GM23338 (cell line): ENCODE results near the gene CFAP57. TPM values are rescaled to one million over a fixed set of nuclear protein-coding genes. Genes with fewer than 3 reads are reported as not detected.

Experiments used
- ATAC-seq: fragments of 200-7000 bp; cut with Tn5 transposase; 3 replicates; pipeline ENCODE4 v1.9.1; 2020
- DNase-seq: peaks from one replicate; pipeline ENCODE4 v3.0.0-alpha.2; 2015; ENCODE audit warnings: low spot score
- H2AFZ ChIP-seq: fragments of 200-600 bp; sonication (generic); 2 replicates; pipeline ENCODE4 v1.8.0; 2016; ENCODE audit warnings: antibody characterized with exemption, mild to moderate bottlenecking, moderate library complexity
- H3F3A ChIP-seq: fragments of 200-600 bp; sonication (generic); replicated peaks from 2 replicates; pipeline ENCODE4 v1.8.0; 2017; ENCODE audit warnings: antibody characterized with exemption, mixed run types, low read depth
- H3K27ac ChIP-seq: fragments of 200-600 bp; sonication (generic); 2 replicates; pipeline ENCODE4 v1.6.1; 2016; ENCODE audit warnings: low read depth
- H3K27me3 ChIP-seq: fragments of 200-600 bp; sonication (generic); 2 replicates; pipeline ENCODE4 v1.8.0; 2016; ENCODE audit warnings: mild to moderate bottlenecking, mixed run types, moderate library complexity; ENCODE audit not compliant: insufficient read depth
- H3K36me3 ChIP-seq: fragments of 200-600 bp; sonication (generic); 2 replicates; pipeline ENCODE4 v1.8.0; 2016; ENCODE audit warnings: mild to moderate bottlenecking; ENCODE audit not compliant: insufficient read depth
- H3K4me1 ChIP-seq: fragments of 200-600 bp; sonication (generic); 2 replicates; pipeline ENCODE4 v1.8.0; 2016; ENCODE audit warnings: mild to moderate bottlenecking, moderate library complexity; ENCODE audit not compliant: insufficient read depth
- H3K4me2 ChIP-seq: fragments of 200-600 bp; sonication (generic); 2 replicates; pipeline ENCODE4 v1.7.1; 2017; ENCODE audit warnings: mixed run types
- H3K4me3 ChIP-seq: fragments of 200-600 bp; sonication (generic); 2 replicates; pipeline ENCODE4 v1.6.1; 2016; ENCODE audit warnings: mixed run types
- H3K79me2 ChIP-seq: fragments of 200-600 bp; sonication (generic); replicated peaks from 2 replicates; pipeline ENCODE4 v1.8.0; 2017; ENCODE audit warnings: mild to moderate bottlenecking; ENCODE audit not compliant: insufficient read depth
- H3K9me2 ChIP-seq: fragments of 200-600 bp; sonication (generic); 2 replicates; pipeline ENCODE4 v1.8.0; 2017; ENCODE audit not compliant: insufficient read depth
- H4K20me1 ChIP-seq: fragments of 200-600 bp; sonication (generic); replicated peaks from 2 replicates; pipeline ENCODE4 v1.8.0; 2017; ENCODE audit warnings: mild to moderate bottlenecking; ENCODE audit not compliant: insufficient read depth
- H3K27ac Mint-ChIP-seq: 2 replicates; pipeline ENCODE4 v1.8.0; 2020; ENCODE audit warnings: inconsistent platforms, mild to moderate bottlenecking, moderate library complexity, mixed read lengths
- H3K27me3 Mint-ChIP-seq: 3 replicates; pipeline ENCODE4 v1.8.0; 2022; ENCODE audit warnings: low read depth, mild to moderate bottlenecking, moderate library complexity, mixed read lengths, inconsistent platforms; ENCODE audit not compliant: insufficient read depth, poor library complexity
- H3K36me3 Mint-ChIP-seq: 3 replicates; pipeline ENCODE4 v1.8.0; 2021; ENCODE audit warnings: low read depth, mild to moderate bottlenecking, inconsistent platforms, moderate library complexity, mixed read lengths
- H3K4me1 Mint-ChIP-seq: 3 replicates; pipeline ENCODE4 v1.8.0; 2020; ENCODE audit warnings: mild to moderate bottlenecking, inconsistent platforms, mixed read lengths
- H3K4me3 Mint-ChIP-seq: 3 replicates; pipeline ENCODE4 v1.8.0; 2021; ENCODE audit warnings: moderate library complexity, mild to moderate bottlenecking, inconsistent platforms, mixed read lengths
- H3K9me3 Mint-ChIP-seq: 3 replicates; pipeline ENCODE4 v1.8.0; 2020; ENCODE audit warnings: moderate library complexity, mild to moderate bottlenecking, inconsistent platforms, mixed read lengths
- CREB1 ChIP-seq: fragments of 250-450 bp; sonication (Bioruptor Pico); IDR thresholded peaks from 2 replicates; pipeline ENCODE4 v1.5.0; 2020; ENCODE audit warnings: low read depth, mild to moderate bottlenecking, moderate library complexity
- CTCF ChIP-seq, 2 experiments: fragments of 200-600 bp in 1 of 2; sonication (generic) in 1 of 2; conservative IDR thresholded peaks; 2 replicates each; pipeline versions ENCODE4 v1.5.1 to v1.6.1; 2016 to 2017; ENCODE audit warnings: antibody characterized with exemption in 2 of 2, low read depth in 2 of 2, mild to moderate bottlenecking in 2 of 2, moderate library complexity in 1 of 2
- ETS1 ChIP-seq: IDR thresholded peaks from 2 replicates; pipeline ENCODE4 v1.6.1; 2016; ENCODE audit warnings: antibody characterized with exemption
- EZH2 ChIP-seq: fragments of 200-600 bp; sonication (generic); IDR thresholded peaks from one replicate; pipeline ENCODE4 v1.8.0; 2017; ENCODE audit warnings: antibody characterized with exemption, mild to moderate bottlenecking, low read depth; ENCODE audit not compliant: unreplicated experiment
- EZH2phosphoT487 ChIP-seq: fragments of 200-600 bp; sonication (generic); IDR thresholded peaks from one replicate; pipeline ENCODE4 v1.8.1; 2018; ENCODE audit warnings: antibody characterized with exemption; ENCODE audit not compliant: unreplicated experiment
- JUNB ChIP-seq: IDR thresholded peaks from one replicate; pipeline ENCODE4 v1.6.1; 2016; ENCODE audit warnings: antibody characterized with exemption; ENCODE audit not compliant: unreplicated experiment
- NANOG ChIP-seq: IDR thresholded peaks from 2 replicates; pipeline ENCODE4 v1.6.1; 2016; ENCODE audit warnings: antibody characterized with exemption, borderline replicate concordance
- POLR2AphosphoS5 ChIP-seq: IDR thresholded peaks from 2 replicates; pipeline ENCODE4 v1.6.1; 2016; ENCODE audit warnings: antibody characterized with exemption, low read depth
- REST ChIP-seq: IDR thresholded peaks from one replicate; pipeline ENCODE4 v1.6.1; 2018; ENCODE audit warnings: antibody characterized with exemption; ENCODE audit not compliant: unreplicated experiment
- STAT1 ChIP-seq: IDR thresholded peaks from one replicate; pipeline ENCODE4 v1.6.1; 2016; ENCODE audit warnings: antibody characterized with exemption; ENCODE audit not compliant: unreplicated experiment
- ZNF114 ChIP-seq: fragments of 250-450 bp; sonication (Bioruptor Pico); IDR thresholded peaks from 2 replicates; pipeline ENCODE4 v1.5.0; 2020; ENCODE audit warnings: mild to moderate bottlenecking, moderate library complexity
- ZNF331 ChIP-seq: fragments of 250-450 bp; sonication (Bioruptor Pico); IDR thresholded peaks from 2 replicates; pipeline ENCODE4 v1.5.0; 2020; ENCODE audit warnings: low read depth, mild to moderate bottlenecking, moderate library complexity
- ZNF462 ChIP-seq: fragments of 250-450 bp; sonication (Bioruptor Pico); IDR thresholded peaks from 2 replicates; pipeline ENCODE4 v1.5.0; 2020; ENCODE audit warnings: mild to moderate bottlenecking, moderate library complexity
- polyA plus RNA-seq: library from polyadenylated mRNA; unstranded; fragments of >200 nt; fragmentation: Nextera tagmentation; extraction: Ambion mirVana; gene quantifications from 2 replicates; pipeline ENCODE4 v1.2.1, GENCODE V29; 2016
- total RNA-seq: library from RNA; depleted of rRNA; stranded (reverse); fragments of >200 nt; shearing (Covaris generic); gene quantifications from 2 replicates; pipeline ENCODE4 v1.2.3, GENCODE V29; 2014

Gene CFAP57
- total and polyA plus RNA-seq, 2 experiments from 2014 or later, result 0.37 to 0.38 TPM

- H3K4me2 ChIP-seq, result no peak overlapping the region
- H3K4me1 ChIP-seq, result no peaks in the 10 kb centered on the region
- H3K36me3 Mint-ChIP-seq, result peaks cover 14% of the 10 kb centered on the region; the same call in 2 of the 3 replicates
- no peaks in the 10 kb centered on the region for H3K4me1 Mint-ChIP-seq
- H3F3A ChIP-seq, result no peaks in the 10 kb centered on the region
- DNase-seq (no peak), ATAC-seq (no peak)
- no peak overlapping the region for H2AFZ ChIP-seq
- H3K79me2 ChIP-seq, result no peaks in the 10 kb centered on the region
- H3K4me3 ChIP-seq, result no peak overlapping the region
- no peaks in the 10 kb centered on the region for H3K27me3 ChIP-seq
- H3K9me2 ChIP-seq, result peaks cover 4% of the 10 kb centered on the region; the same call in 1 of the 2 replicates
- H3K27me3 Mint-ChIP-seq, result peaks cover 8% of the 10 kb centered on the region
- no peak overlapping the region for H3K27ac Mint-ChIP-seq
- no peak overlapping the region for H3K4me3 Mint-ChIP-seq
- H3K27ac ChIP-seq, result no peak overlapping the region
- H3K9me3 Mint-ChIP-seq, result peaks cover 74% of the 10 kb centered on the region
- no peaks in the 10 kb centered on the region; the same call in 1 of the 2 replicates for H3K36me3 ChIP-seq
- H4K20me1 ChIP-seq, result no peaks in the 10 kb centered on the region
- TF ChIP-seq EZH2 (no peak), JUNB (no peak), STAT1 (no peak), NANOG (no peak), CTCF (conservative IDR thresholded peaks at IDR 0.05; ENCODE audit: low read depth in 2 of 2) (no peak), ZNF114 (no peak), REST (no peak), CREB1 (CRISPR knock-in tag) (no peak), EZH2phosphoT487 (no peak), ETS1 (no peak), POLR2AphosphoS5 (no peak), ZNF462 (CRISPR knock-in tag) (no peak), ZNF331 (no peak)
Measured at GRCh38 chr1:43246466-43247213, 74.5 kb downstream of the CFAP57 start.
